H1 (cell line): ENCODE results near the gene PRKAR1B.

Source experiments
- CBX5 ChIP-seq: fragments of 300-800, 300-1000 bp; sonication (generic); IDR thresholded peaks from 2 replicates; pipeline ENCODE4 v1.7.1; 2016; ENCODE audit warnings: antibody characterized with exemption, low read length, low read depth
- MAFK ChIP-seq: IDR thresholded peaks from 2 replicates; pipeline ENCODE4 v1.6.1; 2012; ENCODE audit warnings: low read depth, mild to moderate bottlenecking, improper control_type of control experiment, low read length
- NRF1 ChIP-seq: IDR thresholded peaks from 2 replicates; pipeline ENCODE4 v1.6.1; 2011; ENCODE audit warnings: mild to moderate bottlenecking, low read depth, low read length, improper control_type of control experiment
- POLR2A ChIP-seq, 2 experiments: IDR thresholded peaks; 1 replicate in 1 of 2; 2 replicates in 1 of 2; pipeline ENCODE4 v1.6.1; 2011; ENCODE audit warnings: low read depth in 2 of 2, low read length in 2 of 2, mild to moderate bottlenecking in 2 of 2; ENCODE audit errors: control extremely low read depth in 1 of 2
- POLR2AphosphoS5 ChIP-seq: IDR thresholded peaks from 2 replicates; pipeline ENCODE4 v1.6.1; 2011; ENCODE audit warnings: low read depth, low read length
- TF ChIP-seq, protein P1 (sequence below): IDR thresholded peaks from 2 replicates; pipeline ENCODE4 v1.6.1; 2011; ENCODE audit warnings: low read depth, mild to moderate bottlenecking, low read length; ENCODE audit not compliant: insufficient read depth
- TF ChIP-seq, protein P2 (sequence below), 3 experiments: IDR thresholded peaks; 1 replicate in 2 of 3; 2 replicates in 1 of 3; pipeline versions ENCODE4 v1.5.1 to v1.6.1; 2011; ENCODE audit warnings: low read length in 3 of 3, mild to moderate bottlenecking in 3 of 3, inconsistent platforms in 2 of 3, low read depth in 1 of 3, moderate library complexity in 1 of 3; ENCODE audit not compliant: insufficient read depth in 1 of 3; ENCODE audit errors: control extremely low read depth in 1 of 3

GRCh38 chr7:644381-645305 is 82.4 kb downstream of the PRKAR1B start:
- TF ChIP-seq POLR2AphosphoS5 (no peak), NRF1 (no peak), POLR2A (IDR thresholded peaks at IDR 0.05; ENCODE audit: control extremely low read depth in 1 of 2, low read depth in 2 of 2, low read length in 2 of 2) (no peak), MAFK (no peak), CBX5 (no peak)
- TF ChIP-seq, protein P1, sequence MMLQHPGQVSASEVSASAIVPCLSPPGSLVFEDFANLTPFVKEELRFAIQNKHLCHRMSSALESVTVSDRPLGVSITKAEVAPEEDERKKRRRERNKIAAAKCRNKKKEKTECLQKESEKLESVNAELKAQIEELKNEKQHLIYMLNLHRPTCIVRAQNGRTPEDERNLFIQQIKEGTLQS: no peak
- TF ChIP-seq, protein P2, sequence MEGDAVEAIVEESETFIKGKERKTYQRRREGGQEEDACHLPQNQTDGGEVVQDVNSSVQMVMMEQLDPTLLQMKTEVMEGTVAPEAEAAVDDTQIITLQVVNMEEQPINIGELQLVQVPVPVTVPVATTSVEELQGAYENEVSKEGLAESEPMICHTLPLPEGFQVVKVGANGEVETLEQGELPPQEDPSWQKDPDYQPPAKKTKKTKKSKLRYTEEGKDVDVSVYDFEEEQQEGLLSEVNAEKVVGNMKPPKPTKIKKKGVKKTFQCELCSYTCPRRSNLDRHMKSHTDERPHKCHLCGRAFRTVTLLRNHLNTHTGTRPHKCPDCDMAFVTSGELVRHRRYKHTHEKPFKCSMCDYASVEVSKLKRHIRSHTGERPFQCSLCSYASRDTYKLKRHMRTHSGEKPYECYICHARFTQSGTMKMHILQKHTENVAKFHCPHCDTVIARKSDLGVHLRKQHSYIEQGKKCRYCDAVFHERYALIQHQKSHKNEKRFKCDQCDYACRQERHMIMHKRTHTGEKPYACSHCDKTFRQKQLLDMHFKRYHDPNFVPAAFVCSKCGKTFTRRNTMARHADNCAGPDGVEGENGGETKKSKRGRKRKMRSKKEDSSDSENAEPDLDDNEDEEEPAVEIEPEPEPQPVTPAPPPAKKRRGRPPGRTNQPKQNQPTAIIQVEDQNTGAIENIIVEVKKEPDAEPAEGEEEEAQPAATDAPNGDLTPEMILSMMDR (IDR thresholded peaks at IDR 0.05; ENCODE audit: control extremely low read depth in 1 of 3, insufficient read depth in 1 of 3, low read depth in 1 of 3, low read length in 3 of 3): no peak
